Activated naive CD4-positive, alpha-beta T cell treated with anti-CD3 and anti-CD28 coated beads, Interleukin-2, amount 50 U/mL, for 24 hours (primary cell): ENCODE measurements around the gene CNOT4.
A peak's percentile ranks its signal among the peaks of the same experiment; 100 is the strongest.
"Not testable (repeated sequence)": the region's sequence is repeated elsewhere in the genome, so short reads cannot be mapped to it uniquely, and the experiment has no call there.

Source experiments
- H3K27ac Mint-ChIP-seq: one replicate; pipeline ENCODE4 v1.8.0; 2021; ENCODE audit warnings: mild to moderate bottlenecking, mixed read lengths
- H3K27me3 Mint-ChIP-seq: one replicate; pipeline ENCODE4 v1.8.0; 2021; ENCODE audit warnings: mixed read lengths
- H3K36me3 Mint-ChIP-seq: one replicate; pipeline ENCODE4 v1.8.0; 2021; ENCODE audit warnings: mixed read lengths
- H3K4me1 Mint-ChIP-seq: one replicate; pipeline ENCODE4 v1.8.0; 2021; ENCODE audit warnings: mixed read lengths
- H3K4me3 Mint-ChIP-seq: one replicate; pipeline ENCODE4 v1.8.0; 2021; ENCODE audit warnings: mild to moderate bottlenecking, mixed read lengths
- H3K9me3 Mint-ChIP-seq: one replicate; pipeline ENCODE4 v1.8.0; 2021; ENCODE audit warnings: mixed read lengths

The CNOT4 gene

DNA sequence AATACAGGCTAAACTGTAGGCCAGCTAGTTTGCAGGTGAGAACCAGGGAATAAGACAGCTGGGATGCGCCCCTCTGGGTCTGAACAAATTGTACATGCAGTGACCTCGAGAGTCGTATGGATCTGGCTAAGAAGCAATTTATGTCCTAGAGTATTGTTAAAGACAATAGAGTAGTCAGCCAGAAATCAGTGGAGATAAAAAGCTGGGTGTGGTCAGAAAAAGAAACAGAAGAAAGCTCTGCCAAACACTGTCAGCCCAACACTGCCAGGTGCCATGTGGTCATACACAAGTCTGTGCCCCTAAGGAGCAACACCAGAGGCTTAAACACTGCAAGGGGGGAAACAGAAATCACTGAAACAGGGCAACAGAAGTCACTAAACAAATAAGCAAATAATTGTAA, 62.2 kb downstream of the CNOT4 start:
- Mint-ChIP-seq H3K27ac (peak overlapping the region; percentile 52), H3K4me1 (peaks cover 57% of the 10 kb centered on the region), H3K36me3 (peaks cover 15% of the 10 kb centered on the region), H3K4me3 (peak overlapping the region; percentile 16), H3K9me3 (no peaks in the 10 kb centered on the region), H3K27me3 (no peaks in the 10 kb centered on the region)

DNA sequence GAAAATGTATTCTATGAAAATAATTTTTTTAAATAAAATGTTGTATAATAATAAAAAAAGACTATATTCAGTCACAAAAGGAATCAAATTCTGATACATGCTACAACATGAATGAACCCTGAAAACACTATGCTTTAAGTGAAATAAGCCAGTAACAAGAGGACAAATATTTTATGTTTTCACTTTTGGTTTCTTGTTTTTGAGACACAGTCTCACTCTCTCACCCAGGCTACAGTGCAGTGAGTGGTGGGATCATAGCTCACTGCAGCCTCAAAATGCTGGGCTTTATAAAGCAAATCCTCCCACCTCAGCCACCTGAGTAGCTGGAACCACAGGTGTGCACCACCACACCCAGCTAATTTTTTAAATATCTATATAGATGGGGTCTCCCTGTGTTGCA, 64.2 kb downstream of the CNOT4 start:
- Mint-ChIP-seq H3K27me3 (no peaks in the 10 kb centered on the region), H3K36me3 (peaks cover 15% of the 10 kb centered on the region), H3K4me3 (no peak overlapping the region), H3K27ac (no peak overlapping the region), H3K9me3 (no peaks in the 10 kb centered on the region), H3K4me1 (peaks cover 52% of the 10 kb centered on the region)

DNA sequence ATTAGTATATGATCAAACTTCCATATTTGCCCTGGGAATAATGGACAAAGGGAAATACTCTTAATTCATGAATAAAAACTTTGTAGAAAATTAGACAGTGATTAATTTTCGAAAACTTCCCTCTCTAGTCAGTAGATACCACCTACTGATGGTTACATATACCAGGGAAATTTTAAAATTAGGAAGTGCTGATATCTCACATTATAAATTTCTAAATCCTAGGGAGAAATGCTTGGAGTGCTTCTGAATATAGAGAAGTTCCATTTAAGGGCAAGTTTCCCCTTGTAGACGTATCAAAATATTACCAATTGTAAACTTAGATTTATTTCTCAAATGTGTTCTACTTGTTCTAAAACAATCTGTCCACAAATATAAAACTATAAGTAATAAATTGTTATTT, 64.6 kb downstream of the CNOT4 start:
- H3K27ac Mint-ChIP-seq, H3K4me3 Mint-ChIP-seq, H3K27me3 Mint-ChIP-seq, H3K9me3 Mint-ChIP-seq: not testable (repeated sequence)
- H3K4me1 Mint-ChIP-seq: peaks cover 49% of the 10 kb centered on the region
- peaks cover 13% of the 10 kb centered on the region for H3K36me3 Mint-ChIP-seq

DNA sequence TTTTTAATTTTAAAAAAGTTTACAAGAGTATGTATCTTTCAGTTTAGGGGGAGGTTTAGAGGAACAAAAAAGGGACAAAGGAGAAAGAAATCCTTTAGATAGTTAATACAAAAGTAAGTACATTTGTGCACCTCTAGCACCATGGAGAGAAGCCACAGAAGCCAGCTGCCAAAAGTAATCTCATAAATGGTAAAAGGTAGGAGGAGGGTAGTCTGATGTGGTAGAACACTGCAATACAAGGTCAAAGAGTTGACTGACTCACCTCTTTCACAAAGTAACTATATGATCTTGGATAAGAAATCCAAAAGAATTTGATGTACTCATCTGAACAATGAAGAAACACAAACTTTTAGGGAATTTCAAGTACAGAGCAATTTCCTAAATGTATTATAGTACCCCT, 68.1 kb downstream of the CNOT4 start:
- no peaks in the 10 kb centered on the region for H3K9me3 Mint-ChIP-seq
- peaks cover 26% of the 10 kb centered on the region for H3K4me1 Mint-ChIP-seq
- H3K4me3 Mint-ChIP-seq: no peak overlapping the region
- H3K27me3 Mint-ChIP-seq: no peaks in the 10 kb centered on the region
- peaks cover 19% of the 10 kb centered on the region for H3K36me3 Mint-ChIP-seq
- H3K27ac Mint-ChIP-seq: no peak overlapping the region

DNA sequence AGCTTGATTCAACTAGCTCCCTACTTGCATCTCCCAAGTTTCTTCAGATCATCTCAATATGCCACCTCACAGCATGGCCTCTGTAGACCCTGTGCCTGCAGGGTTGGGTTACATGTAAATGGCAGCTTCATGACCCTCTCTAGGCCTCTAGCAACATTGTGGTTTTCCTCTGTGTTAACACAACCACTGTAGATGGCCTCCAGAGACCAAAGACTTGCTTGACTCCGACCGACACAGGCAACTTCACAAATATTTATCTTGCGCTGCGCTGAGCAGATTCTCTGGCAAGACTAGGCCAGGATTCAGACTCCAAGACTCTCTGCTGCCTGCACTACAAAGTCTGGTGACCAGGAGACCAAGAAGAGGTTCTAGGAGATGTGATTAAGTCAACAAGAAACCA, 75.9 kb downstream of the CNOT4 start:
- Mint-ChIP-seq H3K4me3 (no peak overlapping the region), H3K36me3 (peaks cover 46% of the 10 kb centered on the region)

DNA sequence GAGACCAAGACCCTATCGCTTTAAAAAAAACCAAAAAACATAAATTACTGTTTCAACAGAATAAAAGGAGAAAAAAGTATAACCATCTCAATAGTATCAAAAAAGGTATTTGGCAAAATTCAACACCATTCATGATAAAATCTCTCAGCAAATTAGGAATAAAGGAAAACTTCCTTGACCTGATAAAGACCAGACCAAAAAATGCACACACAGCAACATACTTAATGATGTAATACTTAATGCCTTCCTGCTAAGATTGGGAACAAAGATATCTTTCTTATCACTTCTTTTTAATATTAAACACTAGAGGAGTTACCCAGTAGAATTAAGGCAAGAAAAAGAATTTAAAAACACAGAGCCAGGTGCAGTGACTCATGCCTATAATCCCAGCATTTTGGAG, 79.3 kb downstream of the CNOT4 start:
- H3K4me1 Mint-ChIP-seq: peaks cover 79% of the 10 kb centered on the region
- no peak overlapping the region for H3K4me3 Mint-ChIP-seq
- peaks cover 31% of the 10 kb centered on the region for H3K36me3 Mint-ChIP-seq
- peaks cover 7% of the 10 kb centered on the region for H3K9me3 Mint-ChIP-seq
- no peaks in the 10 kb centered on the region for H3K27me3 Mint-ChIP-seq
- no peak overlapping the region for H3K27ac Mint-ChIP-seq

More for the DNA sequence above, 75.9 kb downstream of the CNOT4 start:
- H3K9me3 Mint-ChIP-seq: peaks cover 8% of the 10 kb centered on the region
- no peaks in the 10 kb centered on the region for H3K27me3 Mint-ChIP-seq
- H3K27ac Mint-ChIP-seq: no peak overlapping the region
- peaks cover 55% of the 10 kb centered on the region for H3K4me1 Mint-ChIP-seq

DNA sequence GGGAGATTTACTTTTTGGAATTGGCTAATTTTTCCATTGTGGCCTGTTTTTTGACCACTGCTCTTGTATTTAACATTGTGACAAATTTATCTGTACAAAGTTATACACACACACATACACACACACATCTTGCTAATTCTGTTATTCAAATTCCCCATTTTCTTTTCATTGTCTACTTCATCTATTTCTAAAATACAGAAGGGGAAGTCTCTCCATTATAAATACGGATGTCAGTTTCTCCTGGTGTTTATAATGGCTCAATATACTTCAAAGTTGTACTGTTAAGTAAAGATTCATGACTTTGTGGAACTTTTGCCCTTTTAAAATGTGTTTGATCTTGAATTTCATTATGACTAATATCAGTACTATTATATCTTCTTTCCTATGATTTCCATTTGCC, 81.0 kb downstream of the CNOT4 start:
- no peak overlapping the region for H3K4me3 Mint-ChIP-seq
- no peak overlapping the region for H3K27ac Mint-ChIP-seq
- peaks cover 81% of the 10 kb centered on the region for H3K4me1 Mint-ChIP-seq
- peaks cover 16% of the 10 kb centered on the region for H3K36me3 Mint-ChIP-seq
- H3K27me3 Mint-ChIP-seq: no peaks in the 10 kb centered on the region
- no peaks in the 10 kb centered on the region for H3K9me3 Mint-ChIP-seq

DNA sequence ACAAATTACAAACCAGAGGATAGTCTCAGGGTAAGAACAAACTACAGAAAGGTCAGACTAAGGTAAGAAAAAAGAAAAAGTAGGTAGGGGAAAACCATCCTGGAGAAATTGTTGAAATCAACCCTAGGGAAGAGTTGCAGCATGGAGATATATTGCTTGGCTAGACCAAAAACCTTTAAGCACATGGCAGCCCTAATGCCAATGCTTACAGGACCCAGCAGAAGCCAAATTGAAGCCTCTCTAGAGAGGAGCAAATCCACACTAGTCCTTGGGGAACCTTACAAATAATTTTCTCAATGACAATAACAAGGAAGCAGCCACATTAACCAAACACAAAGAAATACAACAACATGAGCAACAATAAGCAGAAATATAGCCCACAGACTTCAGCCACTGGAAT, 81.9 kb downstream of the CNOT4 start:
- Mint-ChIP-seq H3K27me3 (no peaks in the 10 kb centered on the region), H3K4me1 (peaks cover 84% of the 10 kb centered on the region), H3K27ac (no peak overlapping the region), H3K36me3 (peaks cover 14% of the 10 kb centered on the region), H3K9me3 (no peaks in the 10 kb centered on the region), H3K4me3 (no peak overlapping the region)

DNA sequence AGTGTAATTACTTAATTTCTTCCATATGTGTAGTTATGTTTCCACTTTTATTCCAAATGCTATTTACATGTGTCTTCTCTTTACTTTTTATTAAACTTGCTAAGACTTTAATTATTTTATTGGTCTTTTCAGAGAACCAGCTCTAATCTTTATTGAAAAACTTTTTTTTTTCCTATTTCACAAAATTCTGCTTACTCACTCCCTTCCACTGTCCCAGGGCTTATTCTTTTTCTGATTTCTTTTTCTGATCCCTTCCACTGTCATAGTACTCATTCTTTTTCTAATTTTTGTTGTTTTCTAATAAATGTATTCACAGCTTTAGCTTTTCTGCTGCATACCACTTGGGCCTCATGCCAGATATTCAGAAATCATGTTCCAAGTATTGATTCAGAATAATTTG, 82.7 kb downstream of the CNOT4 start:
- no peaks in the 10 kb centered on the region for H3K9me3 Mint-ChIP-seq
- no peak overlapping the region for H3K27ac Mint-ChIP-seq
- peaks cover 9% of the 10 kb centered on the region for H3K36me3 Mint-ChIP-seq
- peaks cover 78% of the 10 kb centered on the region for H3K4me1 Mint-ChIP-seq
- H3K27me3 Mint-ChIP-seq: no peaks in the 10 kb centered on the region
- no peak overlapping the region for H3K4me3 Mint-ChIP-seq

DNA sequence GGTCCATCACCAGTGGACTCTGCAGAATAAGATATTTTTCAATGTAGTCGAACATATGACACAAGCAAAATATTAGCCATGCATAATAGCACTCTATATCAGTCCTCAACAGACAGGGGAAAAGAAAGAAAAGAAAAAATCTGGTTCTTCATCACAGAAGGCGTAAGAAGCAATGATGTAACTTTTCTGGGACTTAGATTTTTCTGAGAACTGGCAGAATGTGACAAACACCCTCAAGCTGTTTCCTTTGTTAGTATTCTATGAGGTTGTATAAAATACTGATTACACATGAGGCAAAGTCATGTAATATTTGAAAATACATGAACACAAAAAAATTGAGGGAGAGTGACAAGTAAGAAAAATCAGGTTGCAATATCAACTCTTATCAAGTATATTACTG, 84.9 kb downstream of the CNOT4 start:
- no peaks in the 10 kb centered on the region for H3K9me3 Mint-ChIP-seq
- H3K4me3 Mint-ChIP-seq: no peak overlapping the region
- H3K27me3 Mint-ChIP-seq: no peaks in the 10 kb centered on the region
- H3K27ac Mint-ChIP-seq: no peak overlapping the region
- peaks cover 77% of the 10 kb centered on the region for H3K4me1 Mint-ChIP-seq
- peaks cover 18% of the 10 kb centered on the region for H3K36me3 Mint-ChIP-seq

DNA sequence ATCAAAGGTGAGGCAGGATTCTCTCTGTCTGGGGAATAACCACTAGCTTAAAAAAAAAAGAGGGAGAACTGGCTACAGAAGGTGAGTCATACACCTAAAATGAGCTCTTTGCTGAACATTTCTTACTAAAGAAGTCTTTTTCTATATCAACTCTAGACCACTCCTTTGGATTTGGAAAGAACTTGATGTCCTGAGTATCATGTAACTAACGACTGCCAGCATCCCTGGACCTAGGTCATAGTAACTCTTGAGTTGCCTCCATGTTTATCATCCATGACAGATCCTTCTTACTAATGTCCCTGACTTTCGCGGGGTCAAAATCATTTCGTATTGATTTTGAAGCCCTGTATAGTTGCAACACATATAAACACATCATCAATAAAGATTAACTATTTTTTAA, 89.1 kb downstream of the CNOT4 start:
- Mint-ChIP-seq H3K36me3 (peaks cover 19% of the 10 kb centered on the region), H3K27me3 (no peaks in the 10 kb centered on the region), H3K4me1 (peaks cover 44% of the 10 kb centered on the region), H3K9me3 (no peaks in the 10 kb centered on the region), H3K27ac (no peak overlapping the region), H3K4me3 (no peak overlapping the region)

DNA sequence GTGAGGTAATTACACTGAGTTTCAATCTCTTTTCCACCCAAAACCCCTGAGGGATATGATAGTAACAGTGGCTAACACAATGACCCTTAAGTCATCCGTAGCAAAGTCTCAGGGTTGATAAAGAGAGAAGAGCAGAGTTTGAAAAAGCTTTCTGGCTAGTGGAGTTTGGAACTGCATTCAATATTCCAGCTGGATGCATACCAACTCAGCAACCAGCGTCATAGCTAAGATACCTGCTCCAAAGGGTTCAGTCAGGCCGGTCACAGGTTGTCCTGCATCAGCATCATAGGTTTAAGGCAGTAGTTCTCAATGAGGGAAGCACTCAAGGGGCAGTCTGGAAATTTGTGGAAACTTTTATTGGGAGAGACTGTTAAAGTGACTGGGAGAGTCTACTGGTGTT, 93.5 kb downstream of the CNOT4 start:
- Mint-ChIP-seq H3K27ac (no peak overlapping the region), H3K36me3 (peaks cover 16% of the 10 kb centered on the region), H3K4me3 (no peak overlapping the region), H3K27me3 (no peaks in the 10 kb centered on the region), H3K9me3 (no peaks in the 10 kb centered on the region), H3K4me1 (peaks cover 9% of the 10 kb centered on the region)

DNA sequence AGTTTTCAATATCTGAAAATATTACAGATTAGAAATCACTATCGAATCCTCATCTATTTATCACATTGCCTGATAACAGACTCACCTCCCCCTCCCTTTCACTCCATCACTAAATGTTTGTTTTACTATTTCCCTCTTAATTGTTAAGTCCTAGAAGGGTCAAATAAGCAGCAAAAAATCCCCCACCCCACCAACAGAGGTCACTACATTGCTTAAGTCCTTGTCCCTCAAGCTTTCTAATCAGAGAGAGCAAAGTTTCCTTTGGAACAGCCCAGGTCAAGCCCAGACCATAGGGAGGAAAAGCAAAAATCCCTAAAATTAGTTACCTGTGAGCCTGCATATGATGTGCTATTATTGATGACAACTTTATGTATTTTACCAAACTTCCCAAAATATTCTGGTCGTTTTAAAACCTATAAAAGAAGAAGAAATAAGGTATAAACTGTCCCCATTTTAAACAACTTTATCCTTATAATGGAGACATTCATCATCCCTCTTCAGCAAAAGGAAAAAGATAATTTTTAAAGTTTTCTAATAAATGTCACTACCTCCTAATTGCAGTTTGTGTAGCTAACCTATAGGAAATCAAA, 95.0 kb downstream of the CNOT4 start:
- Mint-ChIP-seq H3K27ac (no peak overlapping the region), H3K4me3 (no peak overlapping the region), H3K4me1 (no peaks in the 10 kb centered on the region), H3K27me3 (no peaks in the 10 kb centered on the region), H3K9me3 (no peaks in the 10 kb centered on the region), H3K36me3 (peaks cover 11% of the 10 kb centered on the region)

DNA sequence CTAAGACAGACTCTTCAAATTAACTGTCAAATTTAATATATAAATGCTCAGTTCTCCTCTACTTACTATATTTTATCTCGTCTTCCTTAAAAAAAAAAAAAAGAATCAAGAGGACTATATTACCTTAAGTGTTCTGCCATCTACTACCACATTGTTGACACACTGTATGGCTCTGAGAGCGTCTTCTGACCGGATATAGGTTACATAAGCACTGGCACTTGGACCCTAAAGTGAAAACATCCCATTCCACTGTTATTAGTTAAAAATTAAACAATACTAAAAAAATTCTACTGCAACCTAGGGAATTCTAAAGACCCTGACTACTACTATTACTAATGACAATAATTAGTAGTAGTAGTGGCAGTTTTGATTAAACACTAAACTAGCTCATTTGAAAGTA, 95.7 kb downstream of the CNOT4 start:
- H3K27ac Mint-ChIP-seq: no peak overlapping the region
- H3K4me1 Mint-ChIP-seq: no peaks in the 10 kb centered on the region
- H3K27me3 Mint-ChIP-seq: no peaks in the 10 kb centered on the region
- no peak overlapping the region for H3K4me3 Mint-ChIP-seq
- peaks cover 10% of the 10 kb centered on the region for H3K36me3 Mint-ChIP-seq
- no peaks in the 10 kb centered on the region for H3K9me3 Mint-ChIP-seq

DNA sequence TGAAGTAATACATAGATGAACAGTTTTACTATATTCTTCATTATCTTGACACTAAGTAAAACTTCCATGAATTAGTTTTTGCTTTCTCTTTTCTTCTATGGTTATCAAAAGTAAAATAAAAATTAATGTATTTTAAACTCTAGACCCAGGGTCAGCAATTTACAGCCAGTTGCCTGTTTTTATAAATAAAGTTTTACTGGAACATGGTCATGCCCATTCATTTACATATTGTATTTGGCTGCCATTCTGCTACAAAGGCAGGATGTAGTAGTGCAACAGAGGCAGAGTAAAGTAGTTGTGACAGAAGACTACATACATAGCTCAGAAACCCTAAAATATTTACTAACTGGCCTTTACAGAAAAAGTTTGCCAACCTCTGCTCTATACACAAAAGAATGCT, 98.8 kb downstream of the CNOT4 start:
- Mint-ChIP-seq H3K27me3 (no peaks in the 10 kb centered on the region), H3K36me3 (peaks cover 18% of the 10 kb centered on the region), H3K9me3 (no peaks in the 10 kb centered on the region), H3K4me3 (no peak overlapping the region), H3K27ac (no peak overlapping the region), H3K4me1 (no peaks in the 10 kb centered on the region)

DNA sequence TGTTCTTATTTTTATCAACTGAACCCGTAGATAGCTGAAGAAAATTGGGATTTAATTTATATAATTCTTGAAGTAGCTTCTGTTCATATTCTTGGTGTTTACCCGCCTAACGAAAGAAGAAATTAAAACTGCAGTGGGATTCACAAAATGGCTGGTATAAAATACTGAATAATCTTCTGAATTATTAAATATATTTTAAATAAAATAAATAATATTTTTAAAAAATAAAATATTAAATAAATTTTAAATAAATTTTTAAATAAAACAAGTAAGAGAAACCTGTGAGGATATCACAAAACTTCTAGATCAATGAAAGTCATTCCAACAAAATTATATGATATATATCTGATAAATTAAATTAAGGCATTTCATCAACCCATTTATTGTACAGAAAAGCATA, 99.4 kb downstream of the CNOT4 start:
- no peak overlapping the region for H3K4me3 Mint-ChIP-seq
- H3K9me3 Mint-ChIP-seq: no peaks in the 10 kb centered on the region
- H3K27ac Mint-ChIP-seq: no peak overlapping the region
- no peaks in the 10 kb centered on the region for H3K4me1 Mint-ChIP-seq
- peaks cover 17% of the 10 kb centered on the region for H3K36me3 Mint-ChIP-seq
- no peaks in the 10 kb centered on the region for H3K27me3 Mint-ChIP-seq

DNA sequence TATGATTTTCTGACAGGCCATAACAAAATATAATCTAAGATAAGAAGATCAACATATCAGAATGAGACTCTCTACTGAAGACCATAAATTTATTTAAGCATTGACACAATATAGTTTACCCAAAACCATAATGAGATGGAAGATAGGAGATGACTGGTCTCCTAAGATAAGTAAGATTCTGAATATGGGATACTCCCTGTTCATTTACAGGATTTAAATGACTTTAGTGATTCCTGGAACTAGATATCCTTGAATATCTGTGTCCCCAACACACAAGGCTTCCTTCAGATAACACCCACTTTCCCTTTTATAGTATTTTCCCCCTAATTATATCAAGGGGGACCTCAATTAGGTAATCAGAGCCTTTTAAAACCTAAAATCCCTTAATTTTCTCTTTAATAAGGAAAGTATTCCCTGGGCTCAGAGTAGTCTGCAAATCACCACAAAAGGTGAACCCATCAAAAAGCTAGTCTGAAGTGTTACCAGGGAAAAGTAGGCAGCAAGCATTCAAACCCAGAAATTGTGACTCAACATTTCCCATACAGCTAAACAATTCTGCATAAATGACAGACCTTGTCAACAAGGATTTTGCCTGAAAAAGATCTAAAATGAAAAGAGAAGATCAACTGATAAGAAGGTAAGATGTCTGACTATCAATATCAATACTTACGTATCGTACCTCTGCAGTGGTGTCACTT, 99.9 kb downstream of the CNOT4 start:
- no peaks in the 10 kb centered on the region for H3K9me3 Mint-ChIP-seq
- H3K27me3 Mint-ChIP-seq: no peaks in the 10 kb centered on the region
- no peak overlapping the region for H3K4me3 Mint-ChIP-seq
- H3K4me1 Mint-ChIP-seq: no peaks in the 10 kb centered on the region
- no peak overlapping the region for H3K27ac Mint-ChIP-seq
- H3K36me3 Mint-ChIP-seq: peaks cover 17% of the 10 kb centered on the region
